ENCODE results near the gene ELK4. TPM values are rescaled to one million over a fixed set of nuclear protein-coding genes. Genes with fewer than 3 reads are reported as not detected.
A peak's percentile ranks its signal among the peaks of the same experiment; 100 is the strongest.

ELK4 gene
- total RNA-seq, 4 donors from 2014 or later, result 22.4 to 29.7 (median 26.2) TPM

- Histone ChIP-seq H3K9me3 (no peaks in the 10 kb centered on the region), H3K4me3 (no peak overlapping the region), H3K27me3 (no peaks in the 10 kb centered on the region), H3K27ac (peak overlapping the region in 1 of 4 donors; percentile 12), H3K4me1 (peaks cover 0 to 23% (median 7%) of the 10 kb centered on the region in 4 donors), H3K36me3 (no peaks in the 10 kb centered on the region)
- no peak for DNase-seq (ENCODE audit: low spot score in 2 of 2)
- TF ChIP-seq EP300 (IDR thresholded peaks at IDR 0.05) (no peak), CTCF (IDR thresholded peaks at IDR 0.05) (no peak), POLR2A (IDR thresholded peaks at IDR 0.05) (no peak)
- WGBS, 2 donors, result 70 to 72% methylated on average over 5 of the region's 5 CpGs
Observed at GRCh38 chr1:205677167-205677566, 45.4 kb upstream of the ELK4 start.

- Histone ChIP-seq H3K4me3 (no peak overlapping the region), H3K27ac (peak overlapping the region in 1 of 4 donors; percentile 12), H3K27me3 (no peaks in the 10 kb centered on the region), H3K36me3 (no peaks in the 10 kb centered on the region), H3K9me3 (no peaks in the 10 kb centered on the region), H3K4me1 (peaks cover 0 to 23% (median 7%) of the 10 kb centered on the region in 4 donors)
- 38 to 42% methylated on average over 3 of the region's 3 CpGs for WGBS, 2 donors
- DNase-seq (ENCODE audit: low spot score in 2 of 2), result no peak
- TF ChIP-seq CTCF (IDR thresholded peaks at IDR 0.05), result no peak
- TF ChIP-seq EP300 (IDR thresholded peaks at IDR 0.05), result no peak
- TF ChIP-seq POLR2A (IDR thresholded peaks at IDR 0.05), result no peak
Observed at GRCh38 chr1:205676597-205676996, 44.8 kb upstream of the ELK4 start.

- WGBS, 2 donors, result 92 to 98% methylated on average over 5 of the region's 5 CpGs
- Histone ChIP-seq H3K27me3 (no peaks in the 10 kb centered on the region), H3K36me3 (no peaks in the 10 kb centered on the region), H3K4me3 (no peak overlapping the region), H3K27ac (no peak overlapping the region), H3K4me1 (peaks cover 0 to 23% (median 7%) of the 10 kb centered on the region in 4 donors), H3K9me3 (no peaks in the 10 kb centered on the region)
- DNase-seq (ENCODE audit: low spot score in 2 of 2), result no peak
- no peak for TF ChIP-seq CTCF (IDR thresholded peaks at IDR 0.05)
- no peak for TF ChIP-seq EP300 (IDR thresholded peaks at IDR 0.05)
- no peak for TF ChIP-seq POLR2A (IDR thresholded peaks at IDR 0.05)
Observed at GRCh38 chr1:205676002-205676401, 44.2 kb upstream of the ELK4 start.

GRCh38 chr1:205675247-205675646 lies 43.4 kb upstream of the ELK4 start:
- Histone ChIP-seq H3K4me3 (no peak overlapping the region), H3K9me3 (no peaks in the 10 kb centered on the region), H3K36me3 (no peaks in the 10 kb centered on the region), H3K27me3 (peaks cover 0 to 3% of the 10 kb centered on the region in 2 donors), H3K27ac (peak overlapping the region in 1 of 4 donors; percentile 50), H3K4me1 (peaks cover 0 to 21% (median 8%) of the 10 kb centered on the region in 4 donors)
- DNase-seq (ENCODE audit: low spot score in 2 of 2), result no peak
- 96 to 97% methylated on average over 4 of the region's 4 CpGs for WGBS, 2 donors
- TF ChIP-seq POLR2A (IDR thresholded peaks at IDR 0.05) (no peak), CTCF (IDR thresholded peaks at IDR 0.05) (no peak), EP300 (IDR thresholded peaks at IDR 0.05) (no peak)

GRCh38 chr1:205672970-205673369 lies 41.2 kb upstream of the ELK4 start:
- TF ChIP-seq CTCF (IDR thresholded peaks at IDR 0.05), result no peak
- TF ChIP-seq POLR2A (IDR thresholded peaks at IDR 0.05), result no peak
- TF ChIP-seq EP300 (IDR thresholded peaks at IDR 0.05), result no peak
- no peaks in the 10 kb centered on the region for H3K9me3 ChIP-seq
- peaks cover 0 to 36% (median 21%) of the 10 kb centered on the region in 4 donors for H3K4me1 ChIP-seq
- no peak overlapping the region for H3K27ac ChIP-seq
- H3K27me3 ChIP-seq, result peaks cover 0 to 10% of the 10 kb centered on the region in 2 donors
- H3K4me3 ChIP-seq, result no peak overlapping the region
- DNase-seq (ENCODE audit: low spot score in 2 of 2), result no peak
- WGBS, 2 donors, result 60 to 69% methylated on average over 4 of the region's 4 CpGs
- no peaks in the 10 kb centered on the region for H3K36me3 ChIP-seq

Measured in tibial nerve (tissue), 4 donors.